ENCODE results near the gene RELN.

DNA sequence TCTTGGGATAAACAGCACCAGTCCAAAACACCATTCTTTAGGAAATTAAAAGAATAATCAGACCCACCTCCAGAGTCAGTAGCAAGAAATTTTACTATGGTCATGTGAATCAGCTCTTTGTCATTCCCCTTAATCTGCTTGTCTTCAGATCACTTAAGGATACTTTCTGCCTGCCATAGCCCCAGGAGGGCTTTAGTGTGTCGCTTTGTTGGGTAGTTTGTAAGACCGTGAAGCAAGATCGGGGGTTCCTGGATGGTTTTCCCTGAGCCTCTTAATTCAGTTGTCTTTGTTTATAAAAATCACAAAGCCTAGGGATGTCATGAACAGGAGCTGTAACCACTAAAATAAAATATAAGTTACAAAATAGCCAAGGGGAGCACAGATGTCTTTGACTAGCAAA is 223.6 kb downstream of the RELN start:
- TF ChIP-seq, protein P1, sequence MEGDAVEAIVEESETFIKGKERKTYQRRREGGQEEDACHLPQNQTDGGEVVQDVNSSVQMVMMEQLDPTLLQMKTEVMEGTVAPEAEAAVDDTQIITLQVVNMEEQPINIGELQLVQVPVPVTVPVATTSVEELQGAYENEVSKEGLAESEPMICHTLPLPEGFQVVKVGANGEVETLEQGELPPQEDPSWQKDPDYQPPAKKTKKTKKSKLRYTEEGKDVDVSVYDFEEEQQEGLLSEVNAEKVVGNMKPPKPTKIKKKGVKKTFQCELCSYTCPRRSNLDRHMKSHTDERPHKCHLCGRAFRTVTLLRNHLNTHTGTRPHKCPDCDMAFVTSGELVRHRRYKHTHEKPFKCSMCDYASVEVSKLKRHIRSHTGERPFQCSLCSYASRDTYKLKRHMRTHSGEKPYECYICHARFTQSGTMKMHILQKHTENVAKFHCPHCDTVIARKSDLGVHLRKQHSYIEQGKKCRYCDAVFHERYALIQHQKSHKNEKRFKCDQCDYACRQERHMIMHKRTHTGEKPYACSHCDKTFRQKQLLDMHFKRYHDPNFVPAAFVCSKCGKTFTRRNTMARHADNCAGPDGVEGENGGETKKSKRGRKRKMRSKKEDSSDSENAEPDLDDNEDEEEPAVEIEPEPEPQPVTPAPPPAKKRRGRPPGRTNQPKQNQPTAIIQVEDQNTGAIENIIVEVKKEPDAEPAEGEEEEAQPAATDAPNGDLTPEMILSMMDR (IDR thresholded peaks at IDR 0.05), result no peak
- TF ChIP-seq POLR2A (IDR thresholded peaks at IDR 0.05), result no peak
- no peak for TF ChIP-seq POLR2AphosphoS5 (IDR thresholded peaks at IDR 0.05)
